Neural progenitor cell (in vitro differentiated cells): ENCODE results near the gene H2BK1. TPM values are rescaled to one million over a fixed set of nuclear protein-coding genes. Genes with fewer than 3 reads are reported as not detected.

Source experiments
- DNase-seq: peaks from one replicate; pipeline ENCODE4 v3.0.0-alpha.2; 2016; ENCODE audit warnings: low spot score
- H2AFZ ChIP-seq: fragments of 200-600 bp; sonication (generic); replicated peaks from 2 replicates; pipeline ENCODE4 v1.6.1; 2016; ENCODE audit warnings: antibody characterized with exemption
- H3F3A ChIP-seq: fragments of 200-600 bp; sonication (generic); 2 replicates; pipeline ENCODE4 v1.6.1; 2016; ENCODE audit warnings: antibody characterized with exemption, low read depth
- H3K27ac ChIP-seq: fragments of 200-600 bp; sonication (generic); 2 replicates; pipeline ENCODE4 v1.5.1; 2016; ENCODE audit warnings: mild to moderate bottlenecking
- H3K27me3 ChIP-seq: fragments of 200-600 bp; sonication (generic); 2 replicates; pipeline ENCODE4 v1.6.1; 2016; ENCODE audit warnings: mild to moderate bottlenecking, moderate library complexity
- H3K36me3 ChIP-seq: fragments of 200-600 bp; sonication (generic); 2 replicates; pipeline ENCODE4 v1.5.1; 2016
- H3K4me1 ChIP-seq: fragments of 200-600 bp; sonication (generic); 2 replicates; pipeline ENCODE4 v1.6.1; 2016; ENCODE audit warnings: mixed run types
- H3K4me2 ChIP-seq: fragments of 200-600 bp; sonication (generic); 2 replicates; pipeline ENCODE4 v1.6.1; 2016
- H3K4me3 ChIP-seq: fragments of 200-600 bp; sonication (generic); 2 replicates; pipeline ENCODE4 v1.5.1; 2016
- H3K79me2 ChIP-seq: fragments of 200-600 bp; sonication (generic); 2 replicates; pipeline ENCODE4 v1.6.1; 2016; ENCODE audit warnings: low read depth
- H3K9ac ChIP-seq: fragments of 200-600 bp; sonication (generic); 2 replicates; pipeline ENCODE4 v1.6.1; 2016
- H3K9me3 ChIP-seq: fragments of 200-600 bp; sonication (generic); 2 replicates; pipeline ENCODE4 v1.5.1; 2016; ENCODE audit warnings: low read depth
- H4K20me1 ChIP-seq: fragments of 200-600 bp; sonication (generic); 2 replicates; pipeline ENCODE4 v1.6.1; 2016; ENCODE audit warnings: low read depth
- H3K27ac Mint-ChIP-seq: 3 replicates; pipeline ENCODE4 v1.8.0; 2021; ENCODE audit warnings: mixed read lengths
- H3K27me3 Mint-ChIP-seq: 2 replicates; pipeline ENCODE4 v1.8.0; 2022; ENCODE audit warnings: low read depth, mild to moderate bottlenecking, inconsistent platforms, moderate library complexity, mixed read lengths; ENCODE audit not compliant: insufficient read depth
- H3K36me3 Mint-ChIP-seq: 3 replicates; pipeline ENCODE4 v1.8.0; 2021; ENCODE audit warnings: mixed read lengths
- H3K4me1 Mint-ChIP-seq: 3 replicates; pipeline ENCODE4 v1.8.0; 2021; ENCODE audit warnings: mixed read lengths
- H3K4me3 Mint-ChIP-seq: 3 replicates; pipeline ENCODE4 v1.8.0; 2021; ENCODE audit warnings: mild to moderate bottlenecking, moderate library complexity, mixed read lengths
- H3K9me3 Mint-ChIP-seq: 3 replicates; pipeline ENCODE4 v1.8.0; 2020; ENCODE audit warnings: mixed read lengths
- CTCF ChIP-seq: fragments of 200-600 bp; sonication (generic); IDR thresholded peaks from 2 replicates; pipeline ENCODE4 v1.5.1; 2017; ENCODE audit warnings: antibody characterized with exemption, mild to moderate bottlenecking
- EZH2 ChIP-seq: fragments of 200-600 bp; sonication (generic); IDR thresholded peaks from 2 replicates; pipeline ENCODE4 v1.6.1; 2017; ENCODE audit warnings: antibody characterized with exemption, mild to moderate bottlenecking, moderate library complexity
- EZH2phosphoT487 ChIP-seq: fragments of 200-600 bp; sonication (generic); IDR thresholded peaks from 2 replicates; pipeline ENCODE4 v1.6.1; 2017; ENCODE audit warnings: antibody characterized with exemption
- total RNA-seq: library from RNA; depleted of rRNA; stranded (reverse); fragments of >200 nt; gene quantifications from 2 replicates; pipeline ENCODE4 v1.2.3, GENCODE V29; 2015; ENCODE audit warnings: low replicate concordance

Gene H2BK1
- total RNA-seq, 1 donor from 2014 or later, result not detected

- Histone ChIP-seq H3K27me3 (peaks cover 35% of the 10 kb centered on the region), H3K9me3 (no peaks in the 10 kb centered on the region), H3K4me2 (no peak overlapping the region), H3K4me1 (no peaks in the 10 kb centered on the region), H3K4me3 (no peak overlapping the region), H3K27ac (no peak overlapping the region), H3K36me3 (no peaks in the 10 kb centered on the region), H3K9ac (no peak overlapping the region), H4K20me1 (no peaks in the 10 kb centered on the region), H2AFZ (no peak overlapping the region), H3F3A (no peaks in the 10 kb centered on the region), H3K79me2 (no peaks in the 10 kb centered on the region)
- H3K4me1 Mint-ChIP-seq, result no peaks in the 10 kb centered on the region
- DNase-seq, result no peak
- no peak overlapping the region for H3K27ac Mint-ChIP-seq
- H3K4me3 Mint-ChIP-seq, result no peak overlapping the region
- no peaks in the 10 kb centered on the region for H3K36me3 Mint-ChIP-seq
- TF ChIP-seq EZH2phosphoT487 (no peak), CTCF (no peak), EZH2 (no peak)
- H3K9me3 Mint-ChIP-seq, result peaks cover 4% of the 10 kb centered on the region
- H3K27me3 Mint-ChIP-seq, result peaks cover 21% of the 10 kb centered on the region
Observed at GRCh38 chr7:151179946-151180345, 30.3 kb downstream of the H2BK1 start.

GRCh38 chr7:151179287-151179860, 30.9 kb downstream of the H2BK1 start:
- H3K27me3 ChIP-seq, result peaks cover 39% of the 10 kb centered on the region
- no peak overlapping the region for H3K27ac ChIP-seq
- Mint-ChIP-seq H3K36me3 (no peaks in the 10 kb centered on the region), H3K27ac (no peak overlapping the region), H3K4me3 (no peak overlapping the region), H3K27me3 (peaks cover 24% of the 10 kb centered on the region), H3K9me3 (peaks cover 8% of the 10 kb centered on the region), H3K4me1 (no peaks in the 10 kb centered on the region)
- H3K36me3 ChIP-seq, result no peaks in the 10 kb centered on the region
- H4K20me1 ChIP-seq, result no peaks in the 10 kb centered on the region
- H3K4me3 ChIP-seq, result no peak overlapping the region
- TF ChIP-seq CTCF (no peak), EZH2 (no peak), EZH2phosphoT487 (no peak)
- H3F3A ChIP-seq, result no peaks in the 10 kb centered on the region
- no peak overlapping the region for H3K9ac ChIP-seq
- H3K79me2 ChIP-seq, result no peaks in the 10 kb centered on the region
- no peaks in the 10 kb centered on the region for H3K4me1 ChIP-seq
- no peaks in the 10 kb centered on the region for H3K9me3 ChIP-seq
- H2AFZ ChIP-seq, result no peak overlapping the region
- no peak overlapping the region for H3K4me2 ChIP-seq
- no peak for DNase-seq

- no peaks in the 10 kb centered on the region for H3K9me3 ChIP-seq
- Mint-ChIP-seq H3K27me3 (peaks cover 18% of the 10 kb centered on the region), H3K36me3 (no peaks in the 10 kb centered on the region), H3K9me3 (peaks cover 10% of the 10 kb centered on the region), H3K4me1 (no peaks in the 10 kb centered on the region), H3K27ac (no peak overlapping the region), H3K4me3 (no peak overlapping the region)
- no peaks in the 10 kb centered on the region for H3F3A ChIP-seq
- no peak overlapping the region for H3K27ac ChIP-seq
- H3K79me2 ChIP-seq, result no peaks in the 10 kb centered on the region
- H3K27me3 ChIP-seq, result peaks cover 43% of the 10 kb centered on the region
- no peaks in the 10 kb centered on the region for H3K36me3 ChIP-seq
- H3K4me1 ChIP-seq, result no peaks in the 10 kb centered on the region
- no peak overlapping the region for H2AFZ ChIP-seq
- no peak for DNase-seq
- no peak overlapping the region for H3K4me3 ChIP-seq
- no peak overlapping the region for H3K9ac ChIP-seq
- H4K20me1 ChIP-seq, result no peaks in the 10 kb centered on the region
- H3K4me2 ChIP-seq, result no peak overlapping the region
- no peak for TF ChIP-seq EZH2
Observed at GRCh38 chr7:151178831-151179230, 31.5 kb downstream of the H2BK1 start.

- no peak overlapping the region for H3K27ac Mint-ChIP-seq
- no peaks in the 10 kb centered on the region for H4K20me1 ChIP-seq
- no peaks in the 10 kb centered on the region for H3K4me1 ChIP-seq
- no peak for DNase-seq
- H3K9ac ChIP-seq, result no peak overlapping the region
- no peak overlapping the region for H2AFZ ChIP-seq
- no peaks in the 10 kb centered on the region for H3K36me3 Mint-ChIP-seq
- H3K27ac ChIP-seq, result no peak overlapping the region
- peaks cover 18% of the 10 kb centered on the region for H3K27me3 Mint-ChIP-seq
- H3K4me3 ChIP-seq, result no peak overlapping the region
- no peaks in the 10 kb centered on the region for H3K4me1 Mint-ChIP-seq
- peaks cover 49% of the 10 kb centered on the region for H3K27me3 ChIP-seq
- no peaks in the 10 kb centered on the region for H3K79me2 ChIP-seq
- H3K4me3 Mint-ChIP-seq, result no peak overlapping the region
- TF ChIP-seq EZH2 (no peak), EZH2phosphoT487 (no peak)
- H3K4me2 ChIP-seq, result no peak overlapping the region
- H3K36me3 ChIP-seq, result no peaks in the 10 kb centered on the region
- H3F3A ChIP-seq, result no peaks in the 10 kb centered on the region
- H3K9me3 Mint-ChIP-seq, result peaks cover 16% of the 10 kb centered on the region
- no peaks in the 10 kb centered on the region for H3K9me3 ChIP-seq
Observed at GRCh38 chr7:151178236-151178635, 32.1 kb downstream of the H2BK1 start.
